Panc1 (cell line): ENCODE data around the gene PTGDS.

ENCODE experiments used
- CTCF ChIP-seq: fragments of 450-650 bp; IDR thresholded peaks from 2 replicates; pipeline ENCODE4 v1.5.1; 2017; ENCODE audit warnings: mild to moderate bottlenecking
- POLR2AphosphoS5 ChIP-seq: IDR thresholded peaks from 2 replicates; pipeline ENCODE4 v1.6.1; 2012; ENCODE audit warnings: mild to moderate bottlenecking, low read depth, low read length, moderate library complexity
- REST ChIP-seq, 2 experiments: IDR thresholded peaks; 2 replicates each; pipeline ENCODE4 v1.6.1; 2011 to 2012; ENCODE audit warnings: low read depth in 2 of 2, control low read depth in 1 of 2, low read length in 1 of 2, mild to moderate bottlenecking in 1 of 2, moderate library complexity in 1 of 2; ENCODE audit not compliant: insufficient read depth in 1 of 2
- TCF7L2 ChIP-seq: IDR thresholded peaks from 2 replicates; pipeline ENCODE4 v1.6.1; 2011; ENCODE audit warnings: mild to moderate bottlenecking, low read depth, low read length, inconsistent platforms

- TF ChIP-seq CTCF (no peak), REST (IDR thresholded peaks at IDR 0.05; ENCODE audit: insufficient read depth in 1 of 2, low read depth in 2 of 2, low read length in 1 of 2) (no peak), POLR2AphosphoS5 (no peak), TCF7L2 (no peak)
Measured at GRCh38 chr9:136961279-136962065, 15.8 kb upstream of the PTGDS start.
